Neuronal stem cell (in vitro differentiated cells): ENCODE measurements around the gene ATP11A.
A peak's percentile ranks its signal among the peaks of the same experiment; 100 is the strongest.

Experiments used
- DNase-seq: peaks from one replicate; pipeline ENCODE4 v3.0.0-alpha.2; 2013; ENCODE audit warnings: low spot score
- H2AFZ ChIP-seq: one replicate; pipeline ENCODE4 v1.6.1; 2013; ENCODE audit warnings: mild to moderate bottlenecking, low read length, inconsistent platforms
- H2AK5ac ChIP-seq: 2 replicates; pipeline ENCODE4 v1.6.1; 2013; ENCODE audit warnings: low read depth, mild to moderate bottlenecking, inconsistent platforms, low read length, moderate library complexity, mixed read lengths
- H2BK120ac ChIP-seq: 2 replicates; pipeline ENCODE4 v1.6.1; 2013; ENCODE audit warnings: low read depth, mild to moderate bottlenecking, inconsistent platforms, low read length, moderate library complexity, mixed read lengths
- H2BK12ac ChIP-seq: one replicate; pipeline ENCODE4 v1.6.1; 2013; ENCODE audit warnings: low read length, inconsistent platforms
- H2BK15ac ChIP-seq: 2 replicates; pipeline ENCODE4 v1.6.1; 2013; ENCODE audit warnings: mild to moderate bottlenecking, low read length, inconsistent platforms, mixed read lengths
- H2BK5ac ChIP-seq: one replicate; pipeline ENCODE4 v1.6.1; 2013; ENCODE audit warnings: inconsistent platforms, mild to moderate bottlenecking, low read length, moderate library complexity
- H3K14ac ChIP-seq: one replicate; pipeline ENCODE4 v1.6.1; 2013; ENCODE audit warnings: low read length, inconsistent platforms
- H3K18ac ChIP-seq: 2 replicates; pipeline ENCODE4 v1.6.1; 2013; ENCODE audit warnings: low read length, inconsistent platforms
- H3K23ac ChIP-seq: 2 replicates; pipeline ENCODE4 v1.6.1; 2013; ENCODE audit warnings: low read depth, mild to moderate bottlenecking, mixed read lengths, low read length, inconsistent platforms; ENCODE audit not compliant: poor library complexity
- H3K27ac ChIP-seq: replicated peaks from 3 replicates; pipeline ENCODE4 v1.5.1; 2013; ENCODE audit warnings: low read length, inconsistent platforms
- H3K27me3 ChIP-seq, 3 experiments: 2 replicates each; pipeline ENCODE4 v1.6.1; 2013; ENCODE audit warnings: low read length in 3 of 3, mild to moderate bottlenecking in 2 of 3, inconsistent platforms in 1 of 3, low read depth in 1 of 3, mixed read lengths in 1 of 3, moderate library complexity in 1 of 3; ENCODE audit not compliant: control insufficient read depth in 3 of 3, insufficient read depth in 3 of 3
- H3K36me3 ChIP-seq, 2 donors: replicated peaks in 1 of 2; 2 replicates each; pipeline ENCODE4 v1.6.1; 2013; ENCODE audit warnings: low read length in 2 of 2; ENCODE audit not compliant: control insufficient read depth in 2 of 2, insufficient read depth in 2 of 2
- H3K4ac ChIP-seq: 2 replicates; pipeline ENCODE4 v1.6.1; 2013; ENCODE audit warnings: inconsistent platforms, mild to moderate bottlenecking, low read length, moderate library complexity
- H3K4me1 ChIP-seq, 2 donors: 1 replicate in 1 of 2; 2 replicates in 1 of 2; pipeline ENCODE4 v1.6.1; 2013; ENCODE audit warnings: low read length in 2 of 2, low read depth in 1 of 2; ENCODE audit not compliant: control insufficient read depth in 2 of 2, insufficient read depth in 1 of 2
- H3K4me2 ChIP-seq: one replicate; pipeline ENCODE4 v1.6.1; 2013; ENCODE audit warnings: mild to moderate bottlenecking, low read length, inconsistent platforms; ENCODE audit not compliant: insufficient read depth, poor library complexity, severe bottlenecking
- H3K4me3 ChIP-seq, 2 donors: 2 replicates each; pipeline ENCODE4 v1.5.1; 2013; ENCODE audit warnings: low read length in 2 of 2, mild to moderate bottlenecking in 2 of 2, inconsistent platforms in 1 of 2, moderate library complexity in 1 of 2
- H3K79me1 ChIP-seq: one replicate; pipeline ENCODE4 v1.6.1; 2013; ENCODE audit warnings: low read depth, mild to moderate bottlenecking, inconsistent platforms, low read length, moderate library complexity
- H3K9ac ChIP-seq: one replicate; pipeline ENCODE4 v1.6.1; 2013; ENCODE audit warnings: mild to moderate bottlenecking, low read depth, low read length, inconsistent platforms; ENCODE audit not compliant: poor library complexity
- H3K9me3 ChIP-seq, 2 donors: replicated peaks in 1 of 2; 2 replicates each; pipeline versions ENCODE3 to v1.6.1; 2013; ENCODE audit warnings: low read length in 2 of 2, mild to moderate bottlenecking in 2 of 2, inconsistent platforms in 1 of 2, low read depth in 1 of 2, mixed read lengths in 1 of 2, moderate library complexity in 1 of 2; ENCODE audit not compliant: control insufficient read depth in 2 of 2, insufficient read depth in 1 of 2
- H4K8ac ChIP-seq: one replicate; pipeline ENCODE4 v1.6.1; 2013; ENCODE audit warnings: low read depth, mild to moderate bottlenecking, inconsistent platforms, low read length, moderate library complexity
- H4K91ac ChIP-seq: one replicate; pipeline ENCODE4 v1.6.1; 2013; ENCODE audit warnings: low read length, low read depth, mild to moderate bottlenecking, inconsistent platforms; ENCODE audit not compliant: poor library complexity
- WGBS, 2 donors: extraction: QIAGEN DNeasy Blood & Tissue Kit; methylation state at CpG; one replicate each; pipeline ENCODE4 v1.1.7; 2013; ENCODE audit warnings: missing lambda C conversion rate in 2 of 2, mixed read lengths in 1 of 2; ENCODE audit not compliant: insufficient read length in 2 of 2, insufficient replicate concordance in 1 of 2; ENCODE audit errors: extremely low coverage in 2 of 2; 5-methylcytosine and 5-hydroxymethylcytosine counted together

The ATP11A gene

GRCh38 chr13:112888238-112889111 lies 198.6 kb downstream of the ATP11A start:
- WGBS, 2 donors = no CpG with 5 or more reads among the region's 34 CpGs
- H3K9me3 ChIP-seq = peaks cover 0 to 3% of the 10 kb centered on the region in 2 donors

DNA sequence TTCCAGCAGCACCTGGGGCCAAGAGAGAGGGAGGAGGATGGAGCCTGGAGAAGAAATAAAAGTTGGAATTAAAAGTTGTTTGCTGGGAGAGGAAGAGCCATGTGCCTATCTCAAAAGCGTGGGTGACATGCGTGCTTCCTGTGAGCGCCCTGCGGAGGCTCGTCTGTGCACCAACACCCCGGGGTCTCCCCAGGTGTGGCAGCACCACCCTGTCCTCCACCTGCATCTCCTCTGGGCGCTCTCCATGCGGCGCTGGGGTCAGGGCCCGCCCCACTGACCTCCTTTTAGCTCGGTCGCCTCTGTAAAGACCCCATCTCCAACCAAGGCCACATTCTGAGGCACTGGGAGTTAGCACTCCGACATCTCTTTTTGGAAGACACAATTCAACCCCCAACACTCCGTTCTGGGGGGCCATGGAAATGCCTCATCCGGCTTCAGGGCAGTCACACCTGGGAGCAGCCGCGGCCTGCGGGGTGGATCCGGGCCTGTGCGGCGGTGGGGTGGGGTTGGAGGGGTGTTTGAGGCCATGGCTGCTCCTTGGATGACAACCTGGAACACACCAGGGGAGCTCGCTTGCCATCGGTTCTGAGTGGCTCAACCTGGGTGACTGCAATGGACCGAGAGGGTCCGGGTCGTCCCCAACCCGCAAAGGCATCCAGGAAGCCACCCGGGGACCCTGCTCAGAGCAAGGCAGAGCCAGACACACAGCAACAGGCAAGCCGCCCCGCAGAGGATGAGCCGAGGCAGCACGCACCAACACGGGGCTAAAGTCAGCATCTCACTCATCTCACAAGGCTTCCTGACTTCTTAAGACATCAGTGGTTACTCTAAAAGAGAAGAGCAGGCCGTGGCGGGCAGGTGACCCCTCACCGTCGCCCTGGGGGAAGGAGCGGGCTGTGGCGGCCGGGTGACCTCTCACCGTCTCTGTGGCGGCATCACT lies 199.8 kb downstream of the ATP11A start:
- Histone ChIP-seq H3K9ac (no peak overlapping the region), H3K4me1 (peaks cover 35 to 38% of the 10 kb centered on the region in 2 donors), H3K27ac (no peak overlapping the region), H3K4me2 (no peak overlapping the region), H2BK15ac (peak overlapping the region; percentile 52), H2BK12ac (peak overlapping the region; percentile 85), H3K79me1 (peaks cover 2% of the 10 kb centered on the region), H3K23ac (no peak overlapping the region), H2BK120ac (no peak overlapping the region), H2AFZ (no peak overlapping the region), H3K4ac (peak overlapping the region; percentile 13), H4K8ac (no peak overlapping the region), H4K91ac (no peak overlapping the region), H3K18ac (peak overlapping the region; percentile 55), H3K9me3 (peaks cover 0 to 3% of the 10 kb centered on the region in 2 donors), H3K4me3 (no peak overlapping the region), H2AK5ac (peak overlapping the region; percentile 90), H3K14ac (no peak overlapping the region), H2BK5ac (no peak overlapping the region), H3K27me3 (peaks cover 0 to 7% (median 0%) of the 10 kb centered on the region in 3 experiments), H3K36me3 (peaks cover 0 to 7% of the 10 kb centered on the region in 2 donors)
- WGBS, 2 donors = no CpG with 5 or more reads among the region's 42 CpGs
- DNase-seq = no peak

More at GRCh38 chr13:112888238-112889111, 198.6 kb downstream of the ATP11A start:
- peaks cover 31 to 35% of the 10 kb centered on the region in 2 donors for H3K4me1 ChIP-seq
- no peak for DNase-seq
- H3K18ac ChIP-seq = peak overlapping the region; percentile 33
- H2AFZ ChIP-seq = no peak overlapping the region
- no peak overlapping the region for H4K8ac ChIP-seq
- no peak overlapping the region for H2BK120ac ChIP-seq
- peaks cover 0 to 7% of the 10 kb centered on the region in 2 donors for H3K36me3 ChIP-seq
- H4K91ac ChIP-seq = peak overlapping the region; percentile 22
- peak overlapping the region; percentile 72 for H2BK5ac ChIP-seq
- peak overlapping the region; percentile 31 for H3K23ac ChIP-seq
- H3K4ac ChIP-seq = no peak overlapping the region
- H2BK12ac ChIP-seq = peak overlapping the region; percentile 91
- H2AK5ac ChIP-seq = peak overlapping the region; percentile 90
- no peak overlapping the region for H3K27ac ChIP-seq
- no peak overlapping the region for H3K4me2 ChIP-seq
- no peak overlapping the region for H3K4me3 ChIP-seq
- H3K14ac ChIP-seq = no peak overlapping the region
- H2BK15ac ChIP-seq = peak overlapping the region; percentile 52
- peaks cover 0 to 7% (median 0%) of the 10 kb centered on the region in 3 experiments for H3K27me3 ChIP-seq
- peaks cover 2% of the 10 kb centered on the region for H3K79me1 ChIP-seq
- peak overlapping the region; percentile 22 for H3K9ac ChIP-seq

DNA sequence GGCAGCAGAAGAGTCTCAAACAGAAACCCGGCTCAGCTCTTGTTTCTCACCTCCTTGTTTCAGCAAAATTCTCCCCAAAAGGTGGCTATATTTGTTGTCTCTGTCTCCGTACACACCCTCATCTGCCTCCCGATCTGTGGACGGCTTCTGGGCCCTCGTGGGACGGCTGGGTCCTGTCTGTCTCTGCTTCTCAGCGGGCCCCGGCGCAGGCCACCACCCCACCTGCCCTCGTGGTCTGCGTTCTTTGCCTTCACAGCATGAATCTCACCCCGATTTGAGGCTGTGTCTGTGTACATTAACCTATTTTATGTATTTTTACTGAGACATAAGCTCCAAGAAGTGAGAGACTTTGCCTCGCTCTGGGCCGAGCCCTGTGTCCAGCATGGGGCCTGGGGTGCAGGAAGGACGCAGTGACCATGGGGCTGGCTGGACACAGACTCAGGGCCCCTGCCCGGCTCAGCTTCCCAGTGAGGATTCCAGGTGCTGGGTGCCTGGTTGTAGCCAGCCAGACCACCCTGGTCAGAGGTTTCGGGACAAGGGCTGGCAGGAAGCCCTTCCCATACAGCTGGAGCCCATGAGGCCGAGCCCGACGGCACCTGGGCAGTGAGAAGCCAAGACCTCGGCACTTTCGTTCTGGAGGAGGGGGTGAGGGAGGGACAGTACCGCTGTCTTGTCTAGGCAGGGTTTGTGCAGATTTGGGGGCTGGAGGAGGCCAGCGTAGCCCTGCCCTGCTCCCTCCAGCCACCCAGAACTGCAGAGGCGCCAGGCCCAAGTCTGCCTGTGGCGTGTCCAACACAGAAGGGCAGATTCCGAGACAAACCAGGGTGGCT lies 200.7 kb downstream of the ATP11A start:
- Histone ChIP-seq H2BK120ac (peak overlapping the region; percentile 78), H3K23ac (peak overlapping the region; percentile 3), H3K27ac (no peak overlapping the region), H4K91ac (peak overlapping the region; percentile 28), H3K36me3 (no peaks in the 10 kb centered on the region), H2AK5ac (peak overlapping the region; percentile 90), H3K27me3 (peaks cover 0 to 7% (median 0%) of the 10 kb centered on the region in 3 experiments), H3K4me2 (no peak overlapping the region), H3K9ac (no peak overlapping the region), H3K79me1 (peaks cover 10% of the 10 kb centered on the region), H3K4me3 (no peak overlapping the region), H2BK15ac (peak overlapping the region; percentile 87), H3K4me1 (peaks cover 39 to 44% of the 10 kb centered on the region in 2 donors), H2BK12ac (peak overlapping the region; percentile 86), H3K18ac (peak overlapping the region; percentile 90), H3K4ac (peak overlapping the region; percentile 15), H2BK5ac (peak overlapping the region; percentile 13), H2AFZ (peak overlapping the region; percentile 61), H3K14ac (peak overlapping the region; percentile 21), H4K8ac (peak overlapping the region; percentile 44), H3K9me3 (no peaks in the 10 kb centered on the region)
- WGBS, 2 donors = no CpG with 5 or more reads among the region's 27 CpGs
- no peak for DNase-seq
